H1 (cell line): ENCODE data around the gene S1PR1. TPM values are rescaled to one million over a fixed set of nuclear protein-coding genes. Genes with fewer than 3 reads are reported as not detected.

Experiments used
- CTCF ChIA-PET: fragments of 300-600 bp; sonication (Branson Sonifier 250); formaldehyde crosslinking; loops from one replicate; lab custom pipeline; 2021; ENCODE audit not compliant: partially characterized antibody; lab: Charles Lee
- POLR2A ChIA-PET: fragments of 300-600 bp; sonication (Branson Sonifier 250); formaldehyde crosslinking; loops from one replicate; lab custom pipeline; 2021; ENCODE audit warnings: inconsistent platforms; ENCODE audit not compliant: partially characterized antibody; lab: Charles Lee
- DNase-seq, 2 experiments: peaks; one replicate each; pipeline versions ENCODE4 v3.0.0 to v3.0.0-alpha.2; 2010 to 2022; ENCODE audit warnings: low spot score in 2 of 2, low read depth in 1 of 2, mixed read lengths in 1 of 2
- FAIRE-seq: peaks from 2 replicates; lab custom pipeline; 2011; peaks lifted over from hg19 to GRCh38; lab: Jason Lieb, UNC
- H2AFZ ChIP-seq: 2 replicates; pipeline ENCODE4 v1.8.1; 2012; ENCODE audit warnings: low read length, inconsistent platforms
- H2AK5ac ChIP-seq: 2 replicates; pipeline ENCODE4 v1.6.1; 2013; ENCODE audit warnings: low read depth, low read length
- H2BK120ac ChIP-seq: replicated peaks from 2 replicates; pipeline ENCODE3; 2013; ENCODE audit warnings: low read depth, low read length, inconsistent platforms
- H2BK12ac ChIP-seq: 2 replicates; pipeline ENCODE4 v1.6.1; 2013; ENCODE audit warnings: low read depth, low read length
- H2BK15ac ChIP-seq: 2 replicates; pipeline ENCODE4 v1.6.1; 2013; ENCODE audit warnings: low read length
- H2BK20ac ChIP-seq: 2 replicates; pipeline ENCODE4 v1.6.1; 2013; ENCODE audit warnings: low read length
- H2BK5ac ChIP-seq: 2 replicates; pipeline ENCODE4 v1.6.1; 2013; ENCODE audit warnings: low read depth, low read length
- H3K14ac ChIP-seq: 2 replicates; pipeline ENCODE4 v1.6.1; 2013; ENCODE audit warnings: inconsistent platforms; ENCODE audit not compliant: insufficient read length
- H3K18ac ChIP-seq: 2 replicates; pipeline ENCODE4 v1.6.1; 2013; ENCODE audit warnings: low read length; ENCODE audit errors: extremely low read depth
- H3K23ac ChIP-seq: 2 replicates; pipeline ENCODE4 v1.6.1; 2013; ENCODE audit warnings: inconsistent platforms; ENCODE audit not compliant: insufficient read length
- H3K23me2 ChIP-seq: 2 replicates; pipeline ENCODE4 v1.6.1; 2013; ENCODE audit warnings: low read depth, low read length
- H3K27ac ChIP-seq: 2 replicates; pipeline ENCODE4 v1.6.1; 2011; ENCODE audit warnings: low read depth, low read length, inconsistent platforms
- H3K27me3 ChIP-seq, 4 experiments: replicated peaks in 1 of 4; 1 replicate in 1 of 4; 2 replicates in 3 of 4; pipeline versions ENCODE4 v1.6.1 to v1.8.1; 2011 to 2013; ENCODE audit warnings: low read length in 3 of 4, mild to moderate bottlenecking in 3 of 4, inconsistent platforms in 2 of 4, mixed read lengths in 2 of 4, moderate library complexity in 1 of 4; ENCODE audit not compliant: control insufficient read depth in 3 of 4, insufficient read depth in 3 of 4; ENCODE audit errors: extremely low read depth in 1 of 4
- H3K36me3 ChIP-seq, 4 experiments: 2 replicates each; pipeline versions ENCODE4 v1.6.1 to v1.8.1; 2011 to 2013; ENCODE audit warnings: mild to moderate bottlenecking in 4 of 4, low read length in 3 of 4, moderate library complexity in 2 of 4, control low read depth in 1 of 4, inconsistent platforms in 1 of 4; ENCODE audit not compliant: insufficient read depth in 4 of 4, control insufficient read depth in 2 of 4
- H3K4ac ChIP-seq: replicated peaks from 2 replicates; pipeline ENCODE3; 2013; ENCODE audit warnings: low read length, low read depth, mixed read lengths, inconsistent platforms; ENCODE audit not compliant: insufficient read length
- H3K4me1 ChIP-seq, 4 experiments: replicated peaks in 1 of 4; 1 replicate in 1 of 4; 2 replicates in 3 of 4; pipeline versions ENCODE4 v1.6.1 to v1.8.1; 2011 to 2013; ENCODE audit warnings: low read length in 3 of 4, inconsistent platforms in 2 of 4, mixed read lengths in 1 of 4; ENCODE audit not compliant: insufficient read depth in 4 of 4, control insufficient read depth in 3 of 4
- H3K4me2 ChIP-seq, 2 experiments: 2 replicates each; pipeline versions ENCODE4 v1.6.1 to v1.8.1; 2011 to 2013; ENCODE audit warnings: low read depth in 2 of 2, low read length in 2 of 2, control low read depth in 1 of 2, inconsistent platforms in 1 of 2, mild to moderate bottlenecking in 1 of 2; ENCODE audit not compliant: insufficient read depth in 1 of 2
- H3K4me3 ChIP-seq, 4 experiments: fragments of 200-600, 300-600 bp in 1 of 4; sonication (generic), shearing (Covaris generic), sonication (Bioruptor Twin) in 1 of 4; 2 replicates each; pipeline versions ENCODE4 v1.5.1 to v1.8.1; 2011 to 2016; ENCODE audit warnings: low read length in 4 of 4, low read depth in 3 of 4, control low read depth in 2 of 4, inconsistent platforms in 2 of 4, mild to moderate bottlenecking in 2 of 4, mixed read lengths in 1 of 4, moderate library complexity in 1 of 4; ENCODE audit not compliant: insufficient read depth in 2 of 4; ENCODE audit errors: extremely low read depth in 1 of 4
- H3K56ac ChIP-seq: replicated peaks from 2 replicates; pipeline ENCODE3; 2013; ENCODE audit warnings: low read depth, mild to moderate bottlenecking, mixed read lengths, low read length, inconsistent platforms; ENCODE audit not compliant: insufficient read length
- H3K79me1 ChIP-seq: 2 replicates; pipeline ENCODE4 v1.6.1; 2013; ENCODE audit warnings: low read depth, low read length, control low read depth
- H3K79me2 ChIP-seq, 2 experiments: 2 replicates each; pipeline versions ENCODE4 v1.6.1 to v1.8.1; 2012 to 2013; ENCODE audit warnings: low read length in 2 of 2, mild to moderate bottlenecking in 2 of 2, inconsistent platforms in 1 of 2; ENCODE audit not compliant: insufficient read depth in 2 of 2, control insufficient read depth in 1 of 2
- H3K9ac ChIP-seq, 4 experiments: replicated peaks in 1 of 4; 1 replicate in 1 of 4; 2 replicates in 3 of 4; pipeline versions ENCODE4 v1.6.1 to v1.8.1; 2011 to 2013; ENCODE audit warnings: low read depth in 3 of 4, low read length in 3 of 4, control low read depth in 2 of 4, mild to moderate bottlenecking in 2 of 4, moderate library complexity in 2 of 4, inconsistent platforms in 1 of 4; ENCODE audit errors: extremely low read depth in 1 of 4
- H3K9me3 ChIP-seq, 2 experiments: 2 replicates each; pipeline versions ENCODE4 v1.6.1 to v1.8.1; 2012 to 2013; ENCODE audit warnings: mild to moderate bottlenecking in 2 of 2, moderate library complexity in 2 of 2, control low read depth in 1 of 2, inconsistent platforms in 1 of 2, low read depth in 1 of 2, low read length in 1 of 2, mixed read lengths in 1 of 2; ENCODE audit not compliant: insufficient read depth in 2 of 2
- H4K20me1 ChIP-seq, 2 experiments: replicated peaks in 1 of 2; 2 replicates each; pipeline versions ENCODE3 to v1.8.1; 2011 to 2013; ENCODE audit warnings: inconsistent platforms in 2 of 2, low read length in 2 of 2, mild to moderate bottlenecking in 1 of 2; ENCODE audit not compliant: insufficient read depth in 2 of 2, control insufficient read depth in 1 of 2
- H4K5ac ChIP-seq: 2 replicates; pipeline ENCODE4 v1.6.1; 2013; ENCODE audit warnings: low read length, low read depth, mixed read lengths, inconsistent platforms; ENCODE audit not compliant: insufficient read length
- H4K8ac ChIP-seq: 2 replicates; pipeline ENCODE4 v1.8.0; 2013; ENCODE audit warnings: mild to moderate bottlenecking, moderate library complexity, low read length, inconsistent platforms; ENCODE audit not compliant: insufficient read depth; ENCODE audit errors: extremely low read depth
- H4K91ac ChIP-seq: replicated peaks from 2 replicates; pipeline ENCODE3; 2013; ENCODE audit warnings: low read length, mixed read lengths, inconsistent platforms; ENCODE audit not compliant: insufficient read length
- BCL11A ChIP-seq, 2 experiments: IDR thresholded peaks; one replicate each; pipeline ENCODE4 v1.6.1; 2011; ENCODE audit warnings: low read depth in 2 of 2, low read length in 2 of 2, mild to moderate bottlenecking in 2 of 2
- CHD1 ChIP-seq: IDR thresholded peaks from 2 replicates; pipeline ENCODE4 v1.6.1; 2012; ENCODE audit warnings: low read depth, low read length, improper control_type of control experiment
- CREB1 ChIP-seq: IDR thresholded peaks from 2 replicates; pipeline ENCODE4 v1.6.1; 2012; ENCODE audit warnings: inconsistent platforms
- HDAC6 ChIP-seq: IDR thresholded peaks from one replicate; pipeline ENCODE4 v1.7.1; 2012; ENCODE audit warnings: low read depth, mild to moderate bottlenecking, inconsistent platforms, low read length, moderate library complexity
- JUND ChIP-seq: IDR thresholded peaks from 2 replicates; pipeline ENCODE4 v1.6.1; 2011; ENCODE audit warnings: mild to moderate bottlenecking, improper control_type of control experiment, low read length
- TAF1 ChIP-seq: IDR thresholded peaks from 2 replicates; pipeline ENCODE4 v1.6.1; 2011; ENCODE audit warnings: mild to moderate bottlenecking, low read depth, low read length
- YY1 ChIP-seq: IDR thresholded peaks from 2 replicates; pipeline ENCODE4 v1.6.1; 2011; ENCODE audit warnings: low read depth, mild to moderate bottlenecking, low read length
- WGBS, 2 experiments: shearing (Covaris generic) in 1 of 2; methylation state at CpG; one replicate each; pipeline versions ENCODE4 v1.1.6 to v1.1.7; 2013 to 2015; ENCODE audit warnings: low lambda C conversion rate in 2 of 2, mixed read lengths in 2 of 2, inconsistent platforms in 1 of 2, low coverage in 1 of 2, missing lambda C conversion rate in 1 of 2; ENCODE audit not compliant: insufficient replicate concordance in 2 of 2, insufficient coverage in 1 of 2, insufficient read length in 1 of 2; ENCODE audit errors: extremely low coverage in 1 of 2, missing lambda C conversion rate in 1 of 2; 5-methylcytosine and 5-hydroxymethylcytosine counted together
- polyA plus RNA-seq, 7 experiments: library from polyadenylated mRNA; depleted of rRNA in 3 of 7; stranded (reverse) in 5 of 7; unstranded in 2 of 7; fragments of >200 nt in 5 of 7; fragments of 200-250 nt in 2 of 7; gene quantifications; 1 replicate in 5 of 7; 2 replicates in 1 of 7; 4 replicates in 1 of 7; pipeline versions ENCODE4 v1.2.1 to v1.2.3, GENCODE V29; 2011 to 2013; ENCODE audit warnings: missing spikeins in 2 of 7, mixed read lengths in 2 of 7
- total RNA-seq: library from RNA; stranded (reverse); fragmentation: NEBNext Ultra II Directional; extraction: Animal tissue kit (Norgen Biotek cat#: 25700); gene quantifications from 2 replicates; pipeline ENCODE4 v1.2.1, GENCODE V29; 2021
- TF ChIP-seq, protein P1 (sequence below): IDR thresholded peaks from 2 replicates; pipeline ENCODE4 v1.6.1; 2012; ENCODE audit warnings: low read length, inconsistent platforms
- TF ChIP-seq, protein P2 (sequence below), 3 experiments: IDR thresholded peaks; 1 replicate in 2 of 3; 2 replicates in 1 of 3; pipeline versions ENCODE4 v1.5.1 to v1.6.1; 2011; ENCODE audit warnings: low read length in 3 of 3, mild to moderate bottlenecking in 3 of 3, inconsistent platforms in 2 of 3, low read depth in 1 of 3, moderate library complexity in 1 of 3; ENCODE audit not compliant: insufficient read depth in 1 of 3; ENCODE audit errors: control extremely low read depth in 1 of 3

Gene S1PR1
- total and polyA plus RNA-seq, 2 of the 8 experiments (the other 6 are each of a cell fraction or from before 2014, with no cell fraction given), result 3.5 to 5.5 TPM

DNA sequence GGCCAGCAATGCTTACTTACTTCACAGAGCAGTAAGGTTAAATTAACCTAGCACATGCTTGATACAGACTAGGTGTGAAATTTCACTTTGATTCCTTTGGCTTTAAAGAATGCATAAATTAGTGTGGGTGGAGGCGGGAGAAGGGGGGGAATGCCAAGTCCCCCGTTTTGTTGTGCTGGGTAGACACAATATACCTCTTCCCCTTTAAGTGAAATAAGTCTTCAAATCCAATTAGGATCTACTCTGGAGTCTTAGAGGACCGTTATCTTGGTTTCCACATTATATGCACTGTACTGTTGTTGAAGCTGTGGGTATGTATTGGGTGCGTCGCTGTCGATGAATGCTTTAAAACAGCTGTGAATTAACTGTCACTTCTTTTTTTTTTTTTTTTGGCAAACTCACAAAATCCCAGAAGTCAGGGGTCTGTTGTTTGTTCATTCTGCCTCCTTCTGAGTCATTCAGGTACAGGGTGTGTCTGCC lies 1.6 kb upstream of the S1PR1 start:
- H2BK15ac ChIP-seq, result no peak overlapping the region
- no peak overlapping the region for H2BK20ac ChIP-seq
- no peak overlapping the region for H4K8ac ChIP-seq
- no peaks in the 10 kb centered on the region for H3K79me1 ChIP-seq
- DNase-seq (no peak), FAIRE-seq (no peak)
- no peak overlapping the region for H4K91ac ChIP-seq
- H3K4me2 ChIP-seq, result peak overlapping the region; percentile 89 to 96
- no peaks in the 10 kb centered on the region for H3K79me2 ChIP-seq
- H3K23ac ChIP-seq, result no peak overlapping the region
- no peak overlapping the region for H3K14ac ChIP-seq
- TF ChIP-seq, protein P1, sequence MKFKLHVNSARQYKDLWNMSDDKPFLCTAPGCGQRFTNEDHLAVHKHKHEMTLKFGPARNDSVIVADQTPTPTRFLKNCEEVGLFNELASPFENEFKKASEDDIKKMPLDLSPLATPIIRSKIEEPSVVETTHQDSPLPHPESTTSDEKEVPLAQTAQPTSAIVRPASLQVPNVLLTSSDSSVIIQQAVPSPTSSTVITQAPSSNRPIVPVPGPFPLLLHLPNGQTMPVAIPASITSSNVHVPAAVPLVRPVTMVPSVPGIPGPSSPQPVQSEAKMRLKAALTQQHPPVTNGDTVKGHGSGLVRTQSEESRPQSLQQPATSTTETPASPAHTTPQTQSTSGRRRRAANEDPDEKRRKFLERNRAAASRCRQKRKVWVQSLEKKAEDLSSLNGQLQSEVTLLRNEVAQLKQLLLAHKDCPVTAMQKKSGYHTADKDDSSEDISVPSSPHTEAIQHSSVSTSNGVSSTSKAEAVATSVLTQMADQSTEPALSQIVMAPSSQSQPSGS, result no peak
- TF ChIP-seq BCL11A (IDR thresholded peaks at IDR 0.05; ENCODE audit: low read depth in 2 of 2, low read length in 2 of 2) (no peak), HDAC6 (no peak), TAF1 (no peak), YY1 (no peak), CREB1 (no peak), JUND (no peak), CHD1 (no peak)
- TF ChIP-seq, protein P2, sequence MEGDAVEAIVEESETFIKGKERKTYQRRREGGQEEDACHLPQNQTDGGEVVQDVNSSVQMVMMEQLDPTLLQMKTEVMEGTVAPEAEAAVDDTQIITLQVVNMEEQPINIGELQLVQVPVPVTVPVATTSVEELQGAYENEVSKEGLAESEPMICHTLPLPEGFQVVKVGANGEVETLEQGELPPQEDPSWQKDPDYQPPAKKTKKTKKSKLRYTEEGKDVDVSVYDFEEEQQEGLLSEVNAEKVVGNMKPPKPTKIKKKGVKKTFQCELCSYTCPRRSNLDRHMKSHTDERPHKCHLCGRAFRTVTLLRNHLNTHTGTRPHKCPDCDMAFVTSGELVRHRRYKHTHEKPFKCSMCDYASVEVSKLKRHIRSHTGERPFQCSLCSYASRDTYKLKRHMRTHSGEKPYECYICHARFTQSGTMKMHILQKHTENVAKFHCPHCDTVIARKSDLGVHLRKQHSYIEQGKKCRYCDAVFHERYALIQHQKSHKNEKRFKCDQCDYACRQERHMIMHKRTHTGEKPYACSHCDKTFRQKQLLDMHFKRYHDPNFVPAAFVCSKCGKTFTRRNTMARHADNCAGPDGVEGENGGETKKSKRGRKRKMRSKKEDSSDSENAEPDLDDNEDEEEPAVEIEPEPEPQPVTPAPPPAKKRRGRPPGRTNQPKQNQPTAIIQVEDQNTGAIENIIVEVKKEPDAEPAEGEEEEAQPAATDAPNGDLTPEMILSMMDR (IDR thresholded peaks at IDR 0.05; ENCODE audit: control extremely low read depth in 1 of 3, insufficient read depth in 1 of 3, low read depth in 1 of 3, low read length in 3 of 3), result no peak
- H3K27ac ChIP-seq, result no peak overlapping the region
- no peak overlapping the region for H3K9ac ChIP-seq
- H3K9me3 ChIP-seq, result no peaks in the 10 kb centered on the region
- no peak overlapping the region for H3K56ac ChIP-seq
- peak overlapping the region; percentile 73 to 81 (median 76); a peak in 7 of 8 replicates for H3K4me3 ChIP-seq
- H2BK12ac ChIP-seq, result no peak overlapping the region
- no peak overlapping the region for H2AK5ac ChIP-seq
- H4K20me1 ChIP-seq, result no peaks in the 10 kb centered on the region
- no peak overlapping the region for H3K4ac ChIP-seq
- H3K36me3 ChIP-seq, result peaks cover 0 to 2% (median 0%) of the 10 kb centered on the region in 4 experiments; a peak in 1 of 8 replicates
- no peak overlapping the region for H2BK120ac ChIP-seq
- H3K23me2 ChIP-seq, result peaks cover 18% of the 10 kb centered on the region
- H3K18ac ChIP-seq, result 0 out of 2 replicates have a peak overlapping the region, but pooled peaks have one; percentile 80
- H4K5ac ChIP-seq, result no peak overlapping the region
- peaks cover 0 to 10% (median 6%) of the 10 kb centered on the region in 4 experiments; a peak in 5 of 7 replicates for H3K4me1 ChIP-seq
- POLR2A ChIA-PET, result interaction anchor here (1.2 kb wide), 1 partner anchor 17 kb away, joined by 4 read pairs; no protein-coding TSS in a partner anchor
- WGBS, 2 experiments, result 13% methylated on average over 5 of the region's 6 CpGs; no CpG with 5 or more reads in 1 of the 2 experiments
- H2AFZ ChIP-seq, result peak overlapping the region; percentile 97; the same call in 1 of the 2 replicates
- CTCF ChIA-PET, result interaction anchor here (0.8 to 5.0 kb wide), 5 partner anchors 11 to 108 kb away, joined by 3 to 41 read pairs (median 6); no protein-coding TSS in a partner anchor
- H3K27me3 ChIP-seq, result peaks cover 0 to 27% (median 13%) of the 10 kb centered on the region in 4 experiments; a peak in 5 of 7 replicates
- no peak overlapping the region for H2BK5ac ChIP-seq
